ENCODE results near the gene C6orf132.
"Not testable (repeated sequence)": the region's sequence is repeated elsewhere in the genome, so short reads cannot be mapped to it uniquely, and the experiment has no call there.

C6orf132 gene

DNA sequence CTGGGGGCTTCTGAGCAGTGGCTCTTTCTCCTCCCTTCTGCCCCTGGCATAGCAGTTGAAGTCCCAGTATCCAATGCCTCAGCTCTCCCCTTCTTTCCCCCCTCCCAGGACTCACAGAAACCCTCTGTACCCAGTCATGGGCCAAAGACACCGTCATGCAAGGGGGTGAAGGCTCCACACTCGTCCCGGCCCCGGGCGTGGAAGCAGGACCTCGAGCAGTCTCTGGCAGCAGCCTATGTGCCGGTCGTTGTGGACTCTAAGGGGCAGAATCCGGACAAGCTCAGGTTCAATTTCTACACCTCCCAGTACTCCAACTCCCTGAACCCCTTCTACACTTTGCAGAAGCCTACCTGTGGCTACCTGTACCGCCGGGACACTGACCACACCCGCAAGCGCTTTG is 20.4 kb upstream of the C6orf132 start:
- no peak for DNase-seq (ENCODE audit: low read depth in 3 of 3)

DNA sequence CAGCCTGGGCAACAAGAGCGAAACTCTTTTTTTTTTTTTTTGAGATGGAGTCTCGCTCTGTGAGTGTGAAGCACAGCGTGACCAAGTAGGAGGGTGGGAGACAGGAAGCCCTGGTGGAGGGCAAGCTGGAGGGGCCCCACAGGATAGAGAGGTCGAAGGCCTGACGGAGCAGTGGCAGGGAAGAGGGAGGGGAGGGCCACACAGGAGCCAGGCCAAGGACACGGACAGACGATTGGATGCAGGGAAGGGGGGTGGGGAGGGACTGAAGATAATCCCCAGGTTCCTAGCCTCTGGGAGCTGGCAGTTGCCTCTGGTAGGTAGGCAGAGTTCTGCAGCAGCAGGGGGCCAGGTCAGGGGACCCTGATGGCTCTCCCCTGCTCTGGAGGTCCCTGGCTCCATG is 20.0 kb upstream of the C6orf132 start:
- no peak for DNase-seq (ENCODE audit: low read depth in 3 of 3)

DNA sequence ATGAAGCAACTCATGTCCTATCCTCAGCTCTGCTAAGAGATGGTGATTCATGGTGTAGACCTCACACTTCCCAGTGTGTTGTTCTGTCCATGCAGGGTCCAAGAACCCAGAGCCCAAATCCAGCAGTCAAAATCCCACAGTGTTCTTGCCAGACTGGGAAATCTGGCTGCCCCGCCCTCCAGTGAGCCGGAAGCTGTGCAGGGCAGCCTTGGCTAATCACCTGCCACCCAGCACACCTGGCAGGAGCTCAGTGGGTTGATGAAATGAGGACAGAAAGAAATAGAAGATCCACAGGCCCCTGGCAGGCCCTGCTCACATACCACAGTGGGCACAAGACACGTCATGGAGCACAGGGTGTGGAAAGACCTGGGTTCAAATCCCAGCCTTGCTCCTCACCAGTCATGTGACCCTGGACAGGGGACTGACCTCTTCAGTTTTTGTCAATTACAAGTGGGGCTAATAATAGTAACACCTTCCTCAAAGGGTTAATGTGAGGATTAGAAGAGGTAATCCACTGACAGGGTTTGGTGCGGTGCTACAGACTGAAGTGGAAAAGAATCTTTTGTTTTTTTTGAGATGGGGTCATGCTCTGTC is 17.1 kb upstream of the C6orf132 start:
- no peak for DNase-seq (ENCODE audit: low read depth in 3 of 3)

DNA sequence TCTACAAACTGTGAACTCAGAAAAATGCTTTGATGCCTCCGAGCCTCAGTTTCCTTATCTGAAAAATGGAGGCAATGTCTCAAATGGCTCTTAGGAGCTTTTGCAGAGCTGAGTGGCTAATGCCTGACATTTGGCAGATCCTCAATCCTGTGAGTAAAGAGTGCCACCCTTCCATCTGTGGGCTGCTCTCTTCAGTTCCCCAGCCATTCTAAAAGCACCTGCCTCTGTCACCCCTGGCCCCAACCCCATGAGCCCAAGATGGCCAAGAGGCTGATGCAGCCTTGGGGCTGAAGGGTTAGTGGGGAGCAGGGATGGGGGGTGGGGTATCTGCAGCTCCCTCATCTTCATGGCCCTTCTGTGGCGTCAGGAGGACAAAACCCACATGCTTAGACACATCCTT is 16.2 kb upstream of the C6orf132 start:
- DNase-seq (ENCODE audit: low read depth in 3 of 3) = no peak

DNA sequence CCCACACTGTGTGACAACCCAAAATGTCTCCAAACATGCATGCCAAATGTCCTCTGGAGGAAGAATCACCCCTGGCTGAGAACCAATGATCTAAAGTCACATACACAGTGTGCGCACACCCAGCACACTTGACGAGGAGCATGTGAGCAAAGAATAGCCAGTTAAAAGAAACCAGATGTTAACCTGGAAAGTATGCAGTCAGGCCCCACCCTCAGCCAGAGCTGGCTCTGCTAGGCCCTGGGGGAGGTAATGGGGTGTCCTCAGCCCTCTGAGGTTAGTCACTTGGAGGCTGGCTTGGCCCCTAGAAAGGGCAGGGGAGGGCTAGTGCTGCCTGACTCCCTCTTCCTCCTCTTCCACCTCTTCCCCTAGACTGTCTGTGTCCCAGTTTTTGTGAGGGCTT is 15.6 kb upstream of the C6orf132 start:
- no peak for DNase-seq (ENCODE audit: low read depth in 3 of 3)

DNA sequence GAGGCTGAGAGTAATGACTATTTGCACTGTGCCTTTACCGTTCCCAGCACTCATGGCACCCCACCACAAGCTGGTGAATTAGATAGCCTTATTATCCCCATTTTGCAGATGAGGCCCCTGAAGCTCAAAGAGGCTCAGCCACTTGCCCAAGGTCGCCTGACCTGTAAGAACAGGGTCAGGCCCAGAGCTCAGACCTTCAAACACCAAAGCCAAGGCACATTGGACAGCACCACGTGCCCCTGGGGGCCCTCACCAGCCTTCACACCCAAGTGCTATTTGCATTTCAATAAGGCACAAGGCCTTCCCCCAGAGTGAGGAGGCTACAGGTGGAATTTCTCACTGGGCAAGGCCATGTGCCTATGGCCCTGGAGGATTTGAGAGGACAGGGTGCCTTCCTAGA is 14.2 kb upstream of the C6orf132 start:
- DNase-seq (ENCODE audit: low read depth in 3 of 3) = no peak

DNA sequence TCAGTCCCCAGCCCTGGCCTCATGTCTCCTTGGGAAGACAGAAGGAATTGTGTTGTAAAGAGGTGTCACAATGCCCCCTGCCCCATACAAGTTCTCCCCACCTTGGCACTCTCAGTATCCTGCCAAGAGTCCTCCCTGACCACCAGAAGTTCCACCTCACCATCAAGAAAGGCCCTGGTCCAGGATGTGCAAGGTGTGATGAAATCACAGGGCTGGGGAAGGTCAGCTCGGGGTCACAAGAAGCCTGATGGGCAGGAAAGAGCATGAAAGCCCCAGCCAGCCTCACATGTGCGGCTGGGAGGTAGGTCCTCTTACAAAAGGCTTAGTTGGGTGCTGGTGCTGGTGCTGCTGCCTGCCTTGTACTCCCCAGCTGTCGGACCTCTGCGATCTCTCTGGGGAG is 12.9 kb upstream of the C6orf132 start:
- no peak for DNase-seq (ENCODE audit: low read depth in 3 of 3)

DNA sequence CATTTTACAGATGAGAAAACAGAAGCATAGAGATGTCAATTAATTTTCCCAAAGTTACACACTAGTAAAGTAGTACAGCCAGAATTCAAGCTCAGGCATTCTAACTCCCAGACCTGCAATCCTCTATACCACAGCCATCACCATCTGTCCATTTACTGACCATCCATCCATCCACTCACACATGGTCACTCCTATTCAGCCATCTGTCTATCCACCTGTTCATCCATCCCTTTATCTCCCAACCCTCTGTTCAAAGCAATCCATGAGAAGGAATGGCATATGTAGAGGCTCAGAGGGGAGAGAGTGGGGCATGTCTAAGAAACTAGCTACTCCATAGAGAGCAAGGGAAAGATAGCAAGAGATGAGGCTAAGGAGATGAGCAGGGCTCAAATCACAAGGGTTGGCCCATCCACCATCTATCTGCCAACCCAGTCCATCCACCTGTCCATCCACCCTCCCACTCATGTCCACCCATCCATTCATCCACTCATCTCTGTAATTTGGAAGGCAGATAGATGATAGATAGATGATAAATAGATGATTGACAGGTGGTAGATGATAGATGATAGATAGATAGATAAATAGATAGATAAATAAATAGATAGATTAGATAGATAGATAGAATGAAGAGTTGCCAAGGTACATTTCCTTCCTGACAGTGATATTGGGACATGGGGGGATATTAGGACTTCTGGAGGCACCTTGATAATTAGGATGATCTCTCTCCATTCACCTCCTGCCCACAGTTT is 12.2 kb upstream of the C6orf132 start:
- no peak for DNase-seq (ENCODE audit: low read depth in 3 of 3)

DNA sequence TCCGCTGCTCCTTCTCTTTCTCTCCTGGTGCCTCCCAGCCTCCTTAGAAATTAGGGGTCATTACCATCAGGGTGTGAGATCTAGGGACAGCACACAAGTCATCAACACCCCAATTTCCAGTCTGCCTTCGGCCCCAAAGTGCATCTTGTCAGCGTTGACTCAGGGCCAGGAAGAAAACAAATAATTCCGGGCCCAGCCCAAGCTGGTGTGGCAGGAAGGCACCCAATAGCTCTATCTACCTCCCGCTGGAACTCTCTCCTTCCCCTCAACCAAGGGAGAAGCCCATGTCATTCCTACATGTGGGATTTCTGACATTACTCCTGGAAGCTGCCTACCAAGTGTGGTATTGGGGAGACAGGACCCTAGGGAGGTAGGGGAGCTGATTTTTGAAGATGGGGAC is 11.5 kb upstream of the C6orf132 start:
- no peak for DNase-seq (ENCODE audit: low read depth in 3 of 3)

DNA sequence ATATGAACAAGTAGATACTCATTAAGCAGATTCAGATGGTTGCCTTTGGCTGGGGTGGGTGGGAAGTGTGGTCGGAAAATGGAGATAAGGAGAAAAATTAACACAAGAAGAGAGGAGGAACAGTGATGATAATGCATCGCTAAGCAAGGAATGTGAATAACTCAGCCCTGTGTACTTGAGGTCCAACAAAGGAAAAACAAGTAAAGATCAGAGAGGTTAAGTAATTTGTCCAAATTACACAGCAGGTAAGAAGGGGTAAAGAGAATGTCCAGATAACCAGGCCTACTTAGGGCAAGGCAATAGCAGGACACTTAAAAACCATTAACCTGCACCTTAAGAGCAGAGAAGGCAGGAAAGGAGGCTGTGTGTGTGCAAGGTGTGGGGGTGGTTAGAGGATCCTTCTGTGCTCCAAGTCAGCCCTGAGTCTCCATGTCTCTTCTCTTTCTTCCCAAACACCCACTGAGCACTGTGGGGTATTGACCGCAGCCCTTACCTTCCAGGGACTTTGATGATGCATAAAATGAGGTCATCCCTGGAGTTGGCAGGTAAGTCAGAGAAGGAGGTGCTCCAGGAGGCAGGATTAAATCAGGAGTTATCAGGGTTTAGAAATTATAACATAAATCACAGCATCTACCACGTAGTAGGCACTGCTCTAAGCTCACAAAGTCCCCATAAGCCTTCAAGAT is 10.3 kb upstream of the C6orf132 start:
- not testable (repeated sequence) for DNase-seq (ENCODE audit: low read depth in 3 of 3)

DNA sequence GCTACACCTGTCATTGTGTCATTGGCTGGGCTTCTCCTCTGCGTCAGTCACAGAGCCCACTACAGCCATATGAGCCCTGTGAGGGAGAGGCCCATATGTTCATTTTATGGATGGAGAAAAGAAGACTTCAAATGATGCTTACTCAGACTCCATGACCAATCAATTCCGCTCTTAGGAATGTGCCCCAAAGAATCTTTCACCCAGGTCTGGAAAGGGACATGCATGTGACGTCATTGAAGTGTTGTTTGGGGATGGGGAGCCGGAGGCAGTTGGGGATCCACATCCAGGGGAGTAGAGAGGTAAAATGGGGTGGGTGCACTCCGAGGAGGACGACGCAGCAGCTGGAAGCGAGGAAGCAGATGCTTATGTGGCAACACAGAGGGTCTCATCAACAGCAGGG is 9.6 kb upstream of the C6orf132 start:
- DNase-seq (ENCODE audit: low read depth in 3 of 3) = no peak

DNA sequence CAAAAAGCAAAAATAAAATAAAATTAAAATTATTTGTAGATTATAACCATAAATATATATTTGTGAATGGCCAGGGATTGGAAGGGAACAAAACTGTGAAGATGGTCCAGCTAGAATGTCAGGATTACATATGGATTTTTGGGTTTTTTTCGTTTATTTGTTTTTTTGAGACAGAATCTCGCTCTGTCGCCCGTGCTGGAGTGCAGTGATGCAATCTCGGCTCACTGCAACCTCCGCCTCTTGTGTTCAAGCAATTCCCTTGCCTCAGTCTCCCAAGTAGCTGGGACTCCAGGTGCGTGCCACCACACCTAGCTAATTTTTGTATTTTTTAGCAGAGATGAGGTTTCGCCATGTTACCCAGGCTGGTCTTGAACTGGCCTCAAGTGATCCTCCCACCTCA is 7.8 kb upstream of the C6orf132 start:
- no peak for DNase-seq (ENCODE audit: low read depth in 3 of 3)

DNA sequence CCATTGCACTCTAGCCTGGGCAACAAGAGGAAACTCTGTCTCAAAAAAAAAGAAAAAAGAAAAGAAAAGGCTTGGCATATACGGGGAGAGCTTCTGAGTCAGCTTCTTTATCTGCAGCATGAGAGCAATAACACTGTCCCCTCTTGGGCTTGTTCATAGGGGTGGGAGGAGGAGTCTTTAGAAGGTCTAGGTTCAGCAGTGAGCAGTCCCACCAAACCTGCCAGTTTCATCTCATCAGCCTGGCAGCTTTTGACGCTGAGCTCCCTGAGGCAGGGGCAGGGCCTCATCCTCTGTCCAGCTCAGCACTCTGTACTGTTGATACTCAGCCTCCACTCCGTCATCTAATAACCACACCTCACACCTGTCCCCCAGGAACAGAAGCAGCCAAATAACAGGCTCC is 5.6 kb upstream of the C6orf132 start:
- no peak for DNase-seq (ENCODE audit: low read depth in 3 of 3)

DNA sequence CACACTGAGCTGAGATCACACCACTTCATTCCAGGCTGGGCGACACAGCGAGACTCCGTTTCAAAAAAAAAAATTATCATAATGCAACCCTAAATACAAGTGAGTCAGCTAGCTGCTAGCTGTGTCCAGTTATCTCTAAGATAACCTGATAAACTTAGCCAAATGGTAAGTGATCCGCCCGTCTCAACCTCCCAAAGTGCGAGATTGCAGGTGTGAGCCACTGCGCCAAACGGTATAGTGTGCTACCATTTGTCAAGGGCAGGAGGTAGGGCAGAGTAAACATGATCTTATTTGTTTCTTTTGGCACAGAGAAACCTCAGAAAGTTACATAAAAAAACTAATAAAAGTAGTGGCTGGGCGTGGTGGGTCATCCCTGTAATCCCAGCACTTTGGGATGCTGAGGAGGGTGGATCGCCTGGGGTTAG is 4.7 kb upstream of the C6orf132 start:
- no peak for DNase-seq (ENCODE audit: low read depth in 3 of 3)

DNA sequence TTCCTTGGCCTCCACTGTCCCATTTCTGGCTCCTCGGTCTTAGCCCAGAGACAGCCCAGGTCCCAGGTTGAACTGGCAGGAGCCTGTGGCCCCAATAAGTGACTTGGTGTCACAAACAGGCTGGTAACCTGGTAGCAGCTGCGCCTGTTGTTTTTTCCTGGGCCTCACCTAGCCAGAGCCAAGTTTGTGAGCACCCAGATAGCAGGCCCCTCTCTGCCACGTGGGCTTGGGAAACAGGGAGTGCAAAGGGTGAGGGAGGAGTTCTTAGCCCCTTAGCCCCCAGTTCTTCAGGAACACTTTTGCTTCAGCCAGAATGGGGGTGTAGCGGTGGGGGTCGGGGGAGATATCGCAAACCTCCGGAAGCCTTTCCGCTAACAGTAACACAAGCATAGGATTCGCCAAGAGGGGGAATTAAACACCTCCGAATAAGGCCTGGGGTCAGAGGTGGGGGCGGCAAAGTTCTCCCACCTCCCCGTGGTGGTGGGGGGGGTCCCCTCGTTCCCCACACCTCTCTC is 760 bp downstream of the C6orf132 start:
- no peak for DNase-seq (ENCODE audit: low read depth in 3 of 3)

DNA sequence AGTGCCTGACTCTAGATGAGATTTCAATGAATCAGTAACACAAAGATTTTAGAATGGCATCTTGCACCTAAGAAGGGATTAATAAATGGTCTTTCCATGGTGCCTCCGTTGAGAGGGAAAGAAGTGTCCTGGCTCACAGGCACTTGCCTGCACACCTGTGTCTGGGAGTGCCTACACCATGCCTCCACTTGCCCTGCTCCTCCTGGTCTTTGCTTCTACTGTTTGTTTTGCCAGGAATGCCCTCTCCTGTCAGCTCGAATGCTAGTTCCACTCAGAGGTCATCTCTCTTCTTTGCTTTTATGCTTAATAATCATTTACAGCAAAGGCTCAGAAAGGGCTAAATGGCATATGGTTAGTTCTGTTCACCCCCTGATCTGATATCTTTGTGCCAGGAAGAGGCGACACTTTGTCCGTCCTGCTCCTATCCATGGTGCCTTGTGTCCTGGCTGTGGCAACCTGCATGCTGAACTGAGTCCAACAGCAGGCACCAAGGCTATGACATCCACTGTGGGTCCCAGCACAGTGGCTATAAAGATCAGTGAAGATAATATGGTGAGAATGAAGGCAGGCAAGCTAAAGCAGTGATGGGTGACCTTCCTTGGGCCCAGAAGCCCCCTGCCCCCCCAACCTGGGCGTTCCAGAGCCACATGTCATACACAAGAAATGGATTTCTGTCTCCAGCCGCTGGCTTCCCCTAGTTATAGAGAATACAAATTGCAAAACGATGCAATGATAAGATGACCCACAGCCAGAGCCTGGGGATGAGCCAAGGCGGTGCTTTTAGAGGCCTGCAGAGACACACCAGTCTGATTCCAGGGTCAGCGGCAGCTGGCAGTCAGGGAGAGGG is 1.4 kb downstream of the C6orf132 start:
- DNase-seq (ENCODE audit: low read depth in 3 of 3) = no peak

DNA sequence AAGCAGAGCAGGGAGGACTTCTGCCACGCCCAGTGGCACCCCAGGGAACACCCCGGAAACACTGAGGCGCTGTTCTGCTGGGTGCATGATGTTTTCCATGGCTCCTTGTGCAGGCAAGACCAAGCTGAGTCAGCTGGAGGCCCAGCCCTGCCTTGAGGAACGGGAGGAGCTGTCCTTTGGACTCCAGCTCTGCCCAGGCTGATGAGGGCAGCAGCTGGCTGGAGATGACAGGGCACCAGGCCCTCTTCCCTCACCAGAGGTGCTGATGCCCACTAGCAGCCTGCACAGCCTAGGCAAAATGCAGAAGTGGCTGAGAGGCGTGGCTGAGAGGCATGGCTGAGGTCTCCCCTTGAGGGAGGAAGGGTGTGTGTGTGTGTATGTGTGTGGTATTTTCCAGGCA is 2.4 kb downstream of the C6orf132 start:
- DNase-seq (ENCODE audit: low read depth in 3 of 3) = no peak

DNA sequence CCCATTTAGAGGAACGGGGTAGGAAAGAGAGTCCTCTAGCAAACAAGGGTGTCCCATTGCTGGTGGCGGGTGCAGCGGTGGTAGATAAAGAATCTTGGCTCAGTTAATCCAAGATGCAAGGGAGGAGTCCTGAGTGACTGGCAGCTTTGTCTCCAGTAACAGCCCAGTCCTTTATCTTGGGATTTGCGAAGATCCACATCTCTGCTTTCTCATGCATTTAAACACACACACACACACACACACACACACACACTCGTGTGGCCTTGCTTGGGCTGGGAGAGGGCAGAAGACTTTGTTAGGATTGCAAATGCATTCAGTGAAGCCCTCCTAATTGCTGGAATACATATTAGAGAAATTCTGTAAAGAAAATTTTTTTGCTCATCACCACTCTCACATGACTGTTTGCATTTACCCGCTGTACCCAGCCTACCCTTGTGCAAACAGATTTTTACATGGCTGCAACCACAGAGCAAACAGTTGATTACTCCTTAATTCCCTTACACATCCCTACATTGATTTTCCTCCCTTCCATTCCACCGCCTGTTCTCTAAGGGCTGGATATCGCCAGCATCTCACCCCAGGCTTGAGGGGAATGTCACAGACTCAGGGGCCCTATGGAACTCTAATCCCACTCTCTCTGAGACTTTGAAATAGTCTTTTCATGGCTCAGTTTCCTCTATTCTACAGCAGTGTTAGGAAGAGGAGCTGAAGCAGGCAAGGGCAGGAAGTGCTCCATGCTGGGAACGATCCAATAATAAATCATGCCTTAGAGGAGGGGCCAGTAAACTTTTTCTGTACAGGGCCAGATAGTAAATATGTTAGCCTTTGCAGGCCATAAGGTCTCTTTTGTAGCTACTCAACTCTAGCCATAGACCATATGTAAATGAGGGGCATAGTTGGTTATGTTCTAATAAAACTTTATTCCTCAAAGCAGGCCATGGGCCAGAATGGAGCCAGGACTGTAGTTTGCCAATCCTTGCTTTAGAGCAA is 3.5 kb downstream of the C6orf132 start:
- no peak for DNase-seq (ENCODE audit: low read depth in 3 of 3)

DNA sequence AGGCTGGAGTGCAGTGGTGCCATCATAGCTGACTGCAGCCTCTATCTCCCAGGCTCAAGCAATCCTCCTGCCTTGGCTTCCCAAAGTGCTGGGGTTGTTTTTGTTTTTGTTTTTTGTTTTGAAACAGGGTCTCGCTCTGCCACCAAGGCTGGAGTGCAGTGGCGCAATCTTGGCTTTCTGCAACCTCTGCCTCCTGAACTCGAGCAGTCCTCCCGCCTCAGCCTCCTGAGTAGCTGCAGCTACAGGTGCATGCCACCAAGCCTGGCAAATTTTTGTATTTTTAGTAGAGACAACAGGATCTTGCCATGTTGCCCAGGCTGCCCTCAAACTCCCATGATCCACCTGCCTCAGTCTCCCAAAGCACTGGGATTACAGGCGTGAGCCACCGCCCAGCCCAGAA is 4.2 kb downstream of the C6orf132 start:
- no peak for DNase-seq (ENCODE audit: low read depth in 3 of 3)

DNA sequence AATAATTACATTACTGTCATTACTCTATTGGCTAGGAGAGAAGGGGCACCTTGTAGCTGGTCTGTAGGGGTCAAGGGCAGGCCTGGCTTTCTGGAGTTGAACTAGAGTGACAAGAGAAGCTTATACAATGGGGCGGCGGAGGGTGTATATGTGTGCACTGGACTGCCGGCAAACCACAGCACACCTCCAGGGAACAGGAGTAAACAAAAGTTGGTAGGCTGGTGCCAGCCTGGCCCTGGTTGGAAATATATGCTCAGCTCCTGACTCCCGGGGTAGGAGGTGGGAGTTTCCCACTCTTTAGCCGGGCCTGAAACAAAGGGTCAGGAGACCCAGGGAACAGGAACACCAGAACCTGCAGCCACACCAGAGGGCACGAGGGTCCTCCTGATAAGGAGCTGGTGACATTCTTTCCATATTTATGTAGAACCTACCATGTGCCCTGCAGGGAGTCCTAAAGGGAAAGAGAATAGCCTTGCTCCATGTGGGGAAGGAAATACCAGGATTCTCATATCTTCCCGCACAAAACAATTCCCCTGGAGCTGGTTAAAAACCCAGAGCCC is 5.1 kb downstream of the C6orf132 start:
- no peak for DNase-seq (ENCODE audit: low read depth in 3 of 3)
